ENCODE results near the gene DNAJC21.

The DNAJC21 gene

GRCh38 chr5:34903260-34903659, 26.1 kb upstream of the DNAJC21 start:
- TF ChIP-seq CTCF (IDR thresholded peaks at IDR 0.05; ENCODE audit: low read depth, low read length) = no peak
- in situ Hi-C loops (cut with HindIII; ENCODE audit: low sequenced_read_pairs) = no loop called here
- no peak for DNase-seq (ENCODE audit: low read depth, low spot score)
- H3K4me3 ChIP-seq (ENCODE audit: low read depth, low read length) = no peak overlapping the region

GRCh38 chr5:34905564-34905963, 23.8 kb upstream of the DNAJC21 start:
- peak; percentile 50 for TF ChIP-seq CTCF (IDR thresholded peaks at IDR 0.05; ENCODE audit: low read depth, low read length)
- DNase-seq (ENCODE audit: low read depth, low spot score) = peak; percentile 23
- no peak overlapping the region for H3K4me3 ChIP-seq (ENCODE audit: low read depth, low read length)
- in situ Hi-C loops (cut with HindIII; ENCODE audit: low sequenced_read_pairs) = no loop called here

- in situ Hi-C loops (cut with HindIII; ENCODE audit: low sequenced_read_pairs) = no loop called here
- no peak overlapping the region for H3K4me3 ChIP-seq (ENCODE audit: low read depth, low read length)
- TF ChIP-seq CTCF (IDR thresholded peaks at IDR 0.05; ENCODE audit: low read depth, low read length) = no peak
- no peak for DNase-seq (ENCODE audit: low read depth, low spot score)
Observed at GRCh38 chr5:34913072-34913471, 16.3 kb upstream of the DNAJC21 start.

- no peak for TF ChIP-seq CTCF (IDR thresholded peaks at IDR 0.05; ENCODE audit: low read depth, low read length)
- in situ Hi-C loops (cut with HindIII; ENCODE audit: low sequenced_read_pairs) = no loop called here
- H3K4me3 ChIP-seq (ENCODE audit: low read depth, low read length) = peak overlapping the region; percentile 97
- DNase-seq (ENCODE audit: low read depth, low spot score) = no peak
Observed at GRCh38 chr5:34914671-34915138, 14.7 kb upstream of the DNAJC21 start.

- peak; percentile 98 for DNase-seq (ENCODE audit: low read depth, low spot score)
- peak within 1 kb of the TSS; percentile 97 for H3K4me3 ChIP-seq (ENCODE audit: low read depth, low read length)
- no peak for TF ChIP-seq CTCF (IDR thresholded peaks at IDR 0.05; ENCODE audit: low read depth, low read length)
- in situ Hi-C loops (cut with HindIII; ENCODE audit: low sequenced_read_pairs) = no loop called here
Observed at GRCh38 chr5:34915139-34915855, 14.1 kb upstream of the DNAJC21 start, which contains the start of the genes BRIX1 and RAD1. BRIX1 (plus strand) TSS chr5:34915711; CDS start chr5:34915739, 28 bp downstream. RAD1 (minus strand) TSS chr5:34915504; CDS start chr5:34914892, 612 bp downstream.

- no peak for TF ChIP-seq CTCF (IDR thresholded peaks at IDR 0.05; ENCODE audit: low read depth, low read length)
- H3K4me3 ChIP-seq (ENCODE audit: low read depth, low read length) = peak overlapping the region; percentile 97
- DNase-seq (ENCODE audit: low read depth, low spot score) = no peak
- in situ Hi-C loops (cut with HindIII; ENCODE audit: low sequenced_read_pairs) = no loop called here
Observed at GRCh38 chr5:34915856-34916192, 13.5 kb upstream of the DNAJC21 start.

Measured in astrocyte of the spinal cord (primary cell).